K562 (cell line): ENCODE data around the gene ITPRIP. TPM values are rescaled to one million over a fixed set of nuclear protein-coding genes. Genes with fewer than 3 reads are reported as not detected.

ENCODE experiments used
- ARID3A ChIP-seq: IDR thresholded peaks from 2 replicates; pipeline ENCODE4 v1.6.1; 2012; ENCODE audit warnings: low read depth, low read length, improper control_type of control experiment, borderline replicate concordance
- BMI1 ChIP-seq: fragments of 150-350 bp; IDR thresholded peaks from 2 replicates; pipeline ENCODE4 v1.6.1; 2014; ENCODE audit warnings: low read length
- BRD9 ChIP-seq: fragments of 450-650 bp; IDR thresholded peaks from 2 replicates; pipeline ENCODE4 v1.6.1; 2018; ENCODE audit warnings: low read depth; ENCODE audit not compliant: partially characterized antibody
- CBX2 ChIP-seq: fragments of 200-600 bp; sonication (generic); IDR thresholded peaks from one replicate; pipeline ENCODE4 v1.6.1; 2012; ENCODE audit warnings: mild to moderate bottlenecking, low read length, inconsistent platforms; ENCODE audit not compliant: insufficient read depth, poor library complexity, severe bottlenecking
- ERF ChIP-seq: fragments of 450-650 bp; formaldehyde crosslinking; IDR thresholded peaks from 2 replicates; pipeline ENCODE4 v1.4.0; 2020; ENCODE audit warnings: mild to moderate bottlenecking, mixed read lengths
- FOS ChIP-seq: IDR thresholded peaks from 3 replicates; pipeline ENCODE4 v1.6.1; 2011; ENCODE audit not compliant: insufficient read length; ENCODE audit errors: extremely low read depth
- GMEB1 ChIP-seq: fragments of 250-450 bp; sonication (Bioruptor Pico); IDR thresholded peaks from 2 replicates; pipeline ENCODE4 v1.4.0; 2020; ENCODE audit warnings: mild to moderate bottlenecking
- HMGN3 ChIP-seq: IDR thresholded peaks from 2 replicates; pipeline ENCODE4 v1.6.1; 2011; ENCODE audit warnings: borderline replicate concordance, low read depth, mild to moderate bottlenecking, mixed read lengths, low read length; ENCODE audit not compliant: insufficient read length; ENCODE audit errors: extremely low read depth
- HOMEZ ChIP-seq: fragments of 250-450 bp; sonication (Bioruptor Pico); IDR thresholded peaks from 2 replicates; pipeline ENCODE4 v1.4.0; 2020; ENCODE audit warnings: mild to moderate bottlenecking, moderate library complexity
- HSF4 ChIP-seq: fragments of 250-450 bp; sonication (Bioruptor Pico); IDR thresholded peaks from 2 replicates; pipeline ENCODE4 v2.1.2; 2022; ENCODE audit warnings: mild to moderate bottlenecking, moderate library complexity, borderline replicate concordance
- KDM2B ChIP-seq: fragments of 250-450 bp; sonication (Bioruptor Pico); IDR thresholded peaks from 2 replicates; pipeline ENCODE4 v1.8.0; 2021; ENCODE audit warnings: mild to moderate bottlenecking, moderate library complexity
- KLF13 ChIP-seq: fragments of 450-650 bp; IDR thresholded peaks from 2 replicates; pipeline ENCODE4 v1.6.1; 2016; ENCODE audit warnings: missing genetic modification characterization, low read depth, mild to moderate bottlenecking, missing compliant biosample characterization, moderate library complexity, borderline replicate concordance
- MCM3 ChIP-seq: fragments of 450-650 bp; IDR thresholded peaks from 2 replicates; pipeline ENCODE4 v1.6.1; 2016
- MEIS2 ChIP-seq: fragments of 450-650 bp; IDR thresholded peaks from 2 replicates; pipeline ENCODE4 v1.6.1; 2014; ENCODE audit warnings: mild to moderate bottlenecking; ENCODE audit not compliant: partially characterized antibody
- MTA1 ChIP-seq: fragments of 450-650 bp; IDR thresholded peaks from 2 replicates; pipeline ENCODE4 v1.6.1; 2017; ENCODE audit warnings: borderline replicate concordance
- PHF8 ChIP-seq: fragments of 200-600 bp; sonication (generic); IDR thresholded peaks from 2 replicates; pipeline ENCODE4 v1.6.1; 2012; ENCODE audit warnings: mixed run types, mild to moderate bottlenecking, inconsistent platforms, low read length, moderate library complexity, borderline replicate concordance
- PTTG1 ChIP-seq: fragments of 450-650 bp; IDR thresholded peaks from 2 replicates; pipeline ENCODE4 v1.6.1; 2016; ENCODE audit warnings: low read depth, mild to moderate bottlenecking, missing genetic modification characterization, missing compliant biosample characterization
- RBFOX2 ChIP-seq: fragments of 200-400 bp; formaldehyde crosslinking; IDR thresholded peaks from 2 replicates; pipeline ENCODE4 v1.6.1; 2017; ENCODE audit warnings: low read depth, mild to moderate bottlenecking, low read length, moderate library complexity
- SMC3 ChIP-seq: conservative IDR thresholded peaks from 2 replicates; pipeline ENCODE4 v1.6.1; 2011; ENCODE audit warnings: low read depth, low read length, improper control_type of control experiment; ENCODE audit not compliant: insufficient read depth
- ZNF133 ChIP-seq: fragments of 250-450 bp; sonication (Bioruptor Pico); IDR thresholded peaks from 2 replicates; pipeline ENCODE4 v1.4.0; 2020; ENCODE audit warnings: mild to moderate bottlenecking
- ZNF507 ChIP-seq: conservative IDR thresholded peaks from 2 replicates; pipeline ENCODE4 v1.6.1; 2017; ENCODE audit warnings: missing genetic modification characterization, missing compliant biosample characterization
- ZNF695 ChIP-seq: fragments of 450-650 bp; formaldehyde crosslinking; IDR thresholded peaks from 2 replicates; pipeline ENCODE4 v1.4.0; 2020; ENCODE audit warnings: mild to moderate bottlenecking, moderate library complexity
- ZNF696 ChIP-seq: fragments of 250-450 bp; sonication (Bioruptor Pico); conservative IDR thresholded peaks from 2 replicates; pipeline ENCODE4 v1.4.0; 2020; ENCODE audit warnings: mild to moderate bottlenecking, moderate library complexity
- ZNF707 ChIP-seq: fragments of 250-450 bp; sonication (Bioruptor Pico); conservative IDR thresholded peaks from 2 replicates; pipeline ENCODE4 v1.8.0; 2022; ENCODE audit warnings: inconsistent platforms, mild to moderate bottlenecking, moderate library complexity
- polyA plus RNA-seq, 8 experiments: library from polyadenylated mRNA; depleted of rRNA in 4 of 8; stranded (reverse) in 5 of 8; unstranded in 3 of 8; fragments of >200 nt; fragmentation: Nextera tagmentation in 2 of 8; fragmentation: Illumina TruSeq in 1 of 8; extraction: Ambion mirVana in 2 of 8; extraction: Trizol in 1 of 8; gene quantifications; 2 replicates each; pipeline versions ENCODE4 v1.2.1 to v1.2.3, GENCODE V29; 2011 to 2014; ENCODE audit warnings: inconsistent platforms in 1 of 8, missing spikeins in 1 of 8
- total RNA-seq, 7 experiments: library from RNA; depleted of rRNA in 6 of 7; stranded (reverse); fragments of >200 nt in 6 of 7; fragmentation: Illumina TruSeq in 2 of 7; extraction: Trizol in 2 of 7; gene quantifications; 2 replicates each; pipeline versions ENCODE4 v1.2.1 to v1.2.3, GENCODE V29; 2011 to 2021; ENCODE audit warnings: low replicate concordance in 1 of 7

Gene ITPRIP
- total and polyA plus RNA-seq, 9 of the 15 experiments (the other 6 are each of a cell fraction or from before 2014, with no cell fraction given): 4.4 to 28.5 (median 10.9) TPM

- no peak for TF ChIP-seq BRD9
- no peak for TF ChIP-seq KDM2B
- TF ChIP-seq BMI1: peak; percentile 81
- TF ChIP-seq ZNF695 (CRISPR knock-in tag): no peak
- TF ChIP-seq ZNF696 (CRISPR knock-in tag): no peak
- TF ChIP-seq HSF4: no peak
- TF ChIP-seq MEIS2: no peak
- TF ChIP-seq CBX2: no peak
- no peak for TF ChIP-seq HOMEZ
- TF ChIP-seq SMC3: 0 out of 2 replicates have a peak, but pooled peaks have one; percentile 5
- TF ChIP-seq ZNF507 (tag): no peak
- no peak for TF ChIP-seq PTTG1
- TF ChIP-seq ERF (CRISPR knock-in tag): no peak
- TF ChIP-seq ZNF707: no peak
- no peak for TF ChIP-seq MTA1
- 0 out of 2 replicates have a peak, but pooled peaks have one; percentile 15 for TF ChIP-seq RBFOX2
- peak; percentile 50; the same call in 1 of the 2 replicates for TF ChIP-seq GMEB1 (CRISPR knock-in tag)
- peak; percentile 39 for TF ChIP-seq HMGN3
- no peak for TF ChIP-seq ARID3A
- peak; percentile 35; the same call in 1 of the 2 replicates for TF ChIP-seq PHF8
- TF ChIP-seq ZNF133 (CRISPR knock-in tag): no peak
- TF ChIP-seq MCM3: no peak
- TF ChIP-seq KLF13 (tag): no peak
- no peak for TF ChIP-seq FOS
Measured at GRCh38 chr10:104353325-104354048, 15.2 kb upstream of the ITPRIP start, which contains the start of gene CFAP58 (continued).
